Mesendoderm (in vitro differentiated cells): Measurements from ENCODE around the gene KLHL29.

ENCODE experiments used
- DNase-seq: peaks from one replicate; pipeline ENCODE4 v3.0.0; 2013
- H2AK5ac ChIP-seq: 2 replicates; pipeline ENCODE4 v1.6.1; 2013; ENCODE audit warnings: low read length, inconsistent platforms
- H2BK120ac ChIP-seq: 2 replicates; pipeline ENCODE4 v1.6.1; 2013; ENCODE audit warnings: low read depth, mild to moderate bottlenecking, low read length, moderate library complexity, mixed read lengths
- H2BK15ac ChIP-seq: replicated peaks from 2 replicates; pipeline ENCODE4 v1.6.1; 2013; ENCODE audit warnings: low read depth, mild to moderate bottlenecking, moderate library complexity
- H2BK5ac ChIP-seq: 2 replicates; pipeline ENCODE4 v1.6.1; 2013; ENCODE audit warnings: low read length, inconsistent platforms
- H3K18ac ChIP-seq: 2 replicates; pipeline ENCODE4 v1.6.1; 2013; ENCODE audit warnings: mild to moderate bottlenecking, low read length, mixed read lengths
- H3K23ac ChIP-seq: one replicate; pipeline ENCODE4 v1.6.1; 2013; ENCODE audit warnings: low read length
- H3K27ac ChIP-seq: 2 replicates; pipeline ENCODE4 v1.5.1; 2013; ENCODE audit warnings: low read depth, mild to moderate bottlenecking, inconsistent platforms, low read length, moderate library complexity
- H3K27me3 ChIP-seq: 2 replicates; pipeline ENCODE4 v1.6.1; 2013; ENCODE audit warnings: low read length, control low read depth, mild to moderate bottlenecking, inconsistent platforms; ENCODE audit not compliant: insufficient read depth, poor library complexity
- H3K36me3 ChIP-seq: 2 replicates; pipeline ENCODE4 v1.6.1; 2013; ENCODE audit warnings: low read length, inconsistent platforms; ENCODE audit not compliant: control insufficient read depth, insufficient read depth
- H3K4ac ChIP-seq: one replicate; pipeline ENCODE4 v1.6.1; 2013; ENCODE audit warnings: low read depth, mild to moderate bottlenecking, low read length, moderate library complexity
- H3K4me1 ChIP-seq: 2 replicates; pipeline ENCODE4 v1.6.1; 2013; ENCODE audit warnings: low read depth, low read length, inconsistent platforms; ENCODE audit not compliant: control insufficient read depth
- H3K4me2 ChIP-seq: 2 replicates; pipeline ENCODE4 v1.6.1; 2013; ENCODE audit warnings: low read length
- H3K4me3 ChIP-seq: 2 replicates; pipeline ENCODE4 v1.5.1; 2013; ENCODE audit warnings: mild to moderate bottlenecking, low read length
- H3K56ac ChIP-seq: one replicate; pipeline ENCODE4 v1.6.1; 2013; ENCODE audit warnings: low read length
- H3K79me1 ChIP-seq: 2 replicates; pipeline ENCODE4 v1.6.1; 2013; ENCODE audit warnings: low read length, inconsistent platforms
- H3K79me2 ChIP-seq: 2 replicates; pipeline ENCODE4 v1.6.1; 2013; ENCODE audit warnings: mild to moderate bottlenecking, low read length; ENCODE audit not compliant: control insufficient read depth, insufficient read depth
- H3K9ac ChIP-seq: 2 replicates; pipeline ENCODE4 v1.6.1; 2013; ENCODE audit warnings: low read length, inconsistent platforms
- H4K5ac ChIP-seq: one replicate; pipeline ENCODE4 v1.6.1; 2013; ENCODE audit warnings: low read length
- H4K8ac ChIP-seq: one replicate; pipeline ENCODE4 v1.6.1; 2013; ENCODE audit warnings: low read depth, mild to moderate bottlenecking, control low read depth, low read length, moderate library complexity
- WGBS: extraction: QIAGEN DNeasy Blood & Tissue Kit; methylation state at CpG from one replicate; pipeline ENCODE4 v1.1.7; 2013; ENCODE audit warnings: low lambda C conversion rate, missing lambda C conversion rate; ENCODE audit not compliant: insufficient coverage; ENCODE audit errors: extremely low coverage; 5-methylcytosine and 5-hydroxymethylcytosine counted together

Gene KLHL29

GRCh38 chr2:23647563-23647962 lies 262.6 kb downstream of the KLHL29 start:
- H3K23ac ChIP-seq = no peak overlapping the region
- H3K27ac ChIP-seq = no peak overlapping the region
- H2BK120ac ChIP-seq = no peak overlapping the region

GRCh38 chr2:23649303-23649702 lies 264.3 kb downstream of the KLHL29 start:
- no peak overlapping the region for H3K56ac ChIP-seq
- no peak overlapping the region for H4K5ac ChIP-seq
- WGBS = no CpG with 5 or more reads among the region's 10 CpGs
- no peak overlapping the region for H3K27ac ChIP-seq
- H3K79me2 ChIP-seq = no peaks in the 10 kb centered on the region
- H2BK120ac ChIP-seq = no peak overlapping the region
- H2AK5ac ChIP-seq = no peak overlapping the region
- H2BK15ac ChIP-seq = no peak overlapping the region
- no peaks in the 10 kb centered on the region for H3K36me3 ChIP-seq
- no peak overlapping the region for H3K18ac ChIP-seq
- no peak overlapping the region for H2BK5ac ChIP-seq
- DNase-seq = no peak
- H3K4me2 ChIP-seq = no peak overlapping the region
- no peaks in the 10 kb centered on the region for H3K79me1 ChIP-seq
- H3K9ac ChIP-seq = no peak overlapping the region
- no peaks in the 10 kb centered on the region for H3K27me3 ChIP-seq
- no peak overlapping the region for H3K4me3 ChIP-seq
- no peak overlapping the region for H3K23ac ChIP-seq
- no peak overlapping the region for H4K8ac ChIP-seq
- H3K4ac ChIP-seq = no peak overlapping the region
- no peaks in the 10 kb centered on the region for H3K4me1 ChIP-seq

More at GRCh38 chr2:23647563-23647962, 262.6 kb downstream of the KLHL29 start:
- H3K4ac ChIP-seq = no peak overlapping the region
- no peak overlapping the region for H2AK5ac ChIP-seq
- no peak overlapping the region for H4K5ac ChIP-seq
- H3K27me3 ChIP-seq = no peaks in the 10 kb centered on the region
- no peak overlapping the region for H2BK15ac ChIP-seq
- WGBS = no CpG with 5 or more reads among the region's 13 CpGs
- no peak overlapping the region for H3K18ac ChIP-seq
- no peaks in the 10 kb centered on the region for H3K79me2 ChIP-seq
- no peak overlapping the region for H3K56ac ChIP-seq
- DNase-seq = no peak
- H3K4me1 ChIP-seq = no peaks in the 10 kb centered on the region
- no peaks in the 10 kb centered on the region for H3K79me1 ChIP-seq
- no peaks in the 10 kb centered on the region for H3K36me3 ChIP-seq
- no peak overlapping the region for H3K4me3 ChIP-seq
- no peak overlapping the region for H4K8ac ChIP-seq
- no peak overlapping the region for H3K9ac ChIP-seq
- H3K4me2 ChIP-seq = no peak overlapping the region
- H2BK5ac ChIP-seq = no peak overlapping the region

GRCh38 chr2:23649819-23650218 lies 264.8 kb downstream of the KLHL29 start:
- Histone ChIP-seq H2BK15ac (no peak overlapping the region), H3K4me1 (no peaks in the 10 kb centered on the region), H2BK5ac (no peak overlapping the region), H4K8ac (no peak overlapping the region), H3K36me3 (no peaks in the 10 kb centered on the region), H3K18ac (no peak overlapping the region), H2AK5ac (no peak overlapping the region), H3K79me1 (no peaks in the 10 kb centered on the region), H2BK120ac (no peak overlapping the region), H3K27ac (no peak overlapping the region), H3K4ac (no peak overlapping the region), H3K27me3 (no peaks in the 10 kb centered on the region), H3K79me2 (no peaks in the 10 kb centered on the region), H3K56ac (no peak overlapping the region), H3K4me2 (no peak overlapping the region), H3K9ac (no peak overlapping the region), H3K23ac (no peak overlapping the region), H4K5ac (no peak overlapping the region), H3K4me3 (no peak overlapping the region)
- no CpG with 5 or more reads among the region's 7 CpGs for WGBS
- DNase-seq = no peak

GRCh38 chr2:23651187-23652080 lies 266.5 kb downstream of the KLHL29 start:
- no peaks in the 10 kb centered on the region for H3K27me3 ChIP-seq
- H3K4me2 ChIP-seq = no peak overlapping the region
- no peak overlapping the region for H3K56ac ChIP-seq
- H3K4ac ChIP-seq = no peak overlapping the region
- no peak overlapping the region for H2BK5ac ChIP-seq
- no peak overlapping the region for H3K18ac ChIP-seq
- no peaks in the 10 kb centered on the region for H3K4me1 ChIP-seq
- H3K4me3 ChIP-seq = no peak overlapping the region
- DNase-seq = no peak
- H3K27ac ChIP-seq = no peak overlapping the region
- H3K79me1 ChIP-seq = no peaks in the 10 kb centered on the region
- no peaks in the 10 kb centered on the region for H3K79me2 ChIP-seq
- H3K9ac ChIP-seq = no peak overlapping the region
- H3K23ac ChIP-seq = no peak overlapping the region
- WGBS = no CpG with 5 or more reads among the region's 10 CpGs
- H2BK120ac ChIP-seq = no peak overlapping the region
- no peaks in the 10 kb centered on the region for H3K36me3 ChIP-seq
- H2AK5ac ChIP-seq = no peak overlapping the region
- no peak overlapping the region for H4K5ac ChIP-seq
- H4K8ac ChIP-seq = no peak overlapping the region
- no peak overlapping the region for H2BK15ac ChIP-seq

- H4K8ac ChIP-seq = no peak overlapping the region
- no CpG with 5 or more reads among the region's 7 CpGs for WGBS
Observed at GRCh38 chr2:23653326-23653725, 268.3 kb downstream of the KLHL29 start.

More at GRCh38 chr2:23653326-23653725, 268.3 kb downstream of the KLHL29 start:
- no peaks in the 10 kb centered on the region for H3K27me3 ChIP-seq
- no peak overlapping the region for H3K4me2 ChIP-seq
- H2BK15ac ChIP-seq = no peak overlapping the region
- no peaks in the 10 kb centered on the region for H3K79me1 ChIP-seq
- H3K27ac ChIP-seq = no peak overlapping the region
- H3K18ac ChIP-seq = no peak overlapping the region
- no peak overlapping the region for H4K5ac ChIP-seq
- no peaks in the 10 kb centered on the region for H3K36me3 ChIP-seq
- no peaks in the 10 kb centered on the region for H3K79me2 ChIP-seq
- H3K56ac ChIP-seq = no peak overlapping the region
- DNase-seq = no peak
- no peak overlapping the region for H2AK5ac ChIP-seq
- no peak overlapping the region for H3K4ac ChIP-seq
- H3K4me1 ChIP-seq = no peaks in the 10 kb centered on the region
- H3K9ac ChIP-seq = no peak overlapping the region
- no peak overlapping the region for H2BK5ac ChIP-seq
- H3K23ac ChIP-seq = no peak overlapping the region
- H2BK120ac ChIP-seq = no peak overlapping the region
- no peak overlapping the region for H3K4me3 ChIP-seq
